Measurements from ENCODE around the gene SLC2A2.

The SLC2A2 gene

GRCh38 chr3:171026597-171027293 lies at the start of gene SLC2A2:
TSS of gene SLC2A2 (minus strand) at chr3:171026720. CDS start at chr3:171026670, 50 bp downstream.
- DNase-seq (ENCODE audit: low read depth in 2 of 2) = no peak

- no peak for DNase-seq (ENCODE audit: low read depth in 2 of 2)
These were observed 45.9 kb upstream of the SLC2A2 start for GRCh38 chr3:171072432-171072831.

GRCh38 chr3:171068658-171069057 lies 42.1 kb upstream of the SLC2A2 start:
- no peak for DNase-seq (ENCODE audit: low read depth in 2 of 2)

GRCh38 chr3:171066206-171066605 lies 39.7 kb upstream of the SLC2A2 start:
- DNase-seq (ENCODE audit: low read depth in 2 of 2) = no peak

- DNase-seq (ENCODE audit: low read depth in 2 of 2) = no peak
These were observed 39.2 kb upstream of the SLC2A2 start for GRCh38 chr3:171065732-171066131.

GRCh38 chr3:171064461-171064860 lies 37.9 kb upstream of the SLC2A2 start:
- DNase-seq (ENCODE audit: low read depth in 2 of 2) = no peak

- no peak for DNase-seq (ENCODE audit: low read depth in 2 of 2)
These were observed 35.2 kb upstream of the SLC2A2 start for GRCh38 chr3:171061749-171062148.

GRCh38 chr3:171059978-171060377 lies 33.5 kb upstream of the SLC2A2 start:
- DNase-seq (ENCODE audit: low read depth in 2 of 2) = no peak

- DNase-seq (ENCODE audit: low read depth in 2 of 2) = no peak
These were observed 32.5 kb upstream of the SLC2A2 start for GRCh38 chr3:171058873-171059603.

GRCh38 chr3:171058058-171058457 lies 31.5 kb upstream of the SLC2A2 start:
- DNase-seq (ENCODE audit: low read depth in 2 of 2) = no peak

- no peak for DNase-seq (ENCODE audit: low read depth in 2 of 2)
These were observed 30.6 kb upstream of the SLC2A2 start for GRCh38 chr3:171057072-171057471.

- DNase-seq (ENCODE audit: low read depth in 2 of 2) = no peak
These were observed 30.0 kb upstream of the SLC2A2 start for GRCh38 chr3:171056528-171056927.

- no peak for DNase-seq (ENCODE audit: low read depth in 2 of 2)
These were observed 29.0 kb upstream of the SLC2A2 start for GRCh38 chr3:171055336-171056178.

- no peak for DNase-seq (ENCODE audit: low read depth in 2 of 2)
These were observed 28.4 kb upstream of the SLC2A2 start for GRCh38 chr3:171054921-171055320.

- no peak for DNase-seq (ENCODE audit: low read depth in 2 of 2)
These were observed 27.7 kb upstream of the SLC2A2 start for GRCh38 chr3:171054231-171054630.

GRCh38 chr3:171049861-171050444 lies 23.4 kb upstream of the SLC2A2 start:
- no peak for DNase-seq (ENCODE audit: low read depth in 2 of 2)

- no peak for DNase-seq (ENCODE audit: low read depth in 2 of 2)
These were observed 20.2 kb upstream of the SLC2A2 start for GRCh38 chr3:171046760-171047159.

- DNase-seq (ENCODE audit: low read depth in 2 of 2) = no peak
These were observed 18.6 kb upstream of the SLC2A2 start for GRCh38 chr3:171044835-171045793.

GRCh38 chr3:171044384-171044783 lies 17.9 kb upstream of the SLC2A2 start:
- DNase-seq (ENCODE audit: low read depth in 2 of 2) = no peak

GRCh38 chr3:171039674-171040073 lies 13.2 kb upstream of the SLC2A2 start:
- no peak for DNase-seq (ENCODE audit: low read depth in 2 of 2)

GRCh38 chr3:171038342-171038741 lies 11.8 kb upstream of the SLC2A2 start:
- DNase-seq (ENCODE audit: low read depth in 2 of 2) = no peak
